Cortex of kidney (tissue), 1 donor: Measurements from ENCODE around the gene SMIM41.

ENCODE experiments used
- DNase-seq: peaks from one replicate; lab custom pipeline; 2025; lab: John Stamatoyannopoulos, UW

SMIM41 gene

GRCh38 chr12:52122540-52122871 is 43.0 kb downstream of the SMIM41 start:
- DNase-seq, result no peak

- no peak for DNase-seq
Measured at GRCh38 chr12:52122904-52123303, 43.4 kb downstream of the SMIM41 start.

- no peak for DNase-seq
Measured at GRCh38 chr12:52123487-52124186, 44.1 kb downstream of the SMIM41 start.

- no peak for DNase-seq
Measured at GRCh38 chr12:52125476-52125900, 46.0 kb downstream of the SMIM41 start.

GRCh38 chr12:52126050-52126604 is 46.6 kb downstream of the SMIM41 start:
- DNase-seq, result no peak

GRCh38 chr12:52126605-52127578 is 47.4 kb downstream of the SMIM41 start:
- no peak for DNase-seq

GRCh38 chr12:52127683-52128450 is 48.4 kb downstream of the SMIM41 start:
- DNase-seq, result no peak

GRCh38 chr12:52130711-52131110 is 51.2 kb downstream of the SMIM41 start:
- no peak for DNase-seq

- DNase-seq, result no peak
Measured at GRCh38 chr12:52132754-52133161, 53.3 kb downstream of the SMIM41 start.

GRCh38 chr12:52137746-52138145 is 58.2 kb downstream of the SMIM41 start:
- DNase-seq, result no peak

- DNase-seq, result no peak
Measured at GRCh38 chr12:52139147-52139546, 59.6 kb downstream of the SMIM41 start.

- DNase-seq, result no peak
Measured at GRCh38 chr12:52139579-52140062, 60.1 kb downstream of the SMIM41 start.

GRCh38 chr12:52141306-52141705 is 61.8 kb downstream of the SMIM41 start:
- DNase-seq, result no peak

GRCh38 chr12:52141875-52142274 is 62.4 kb downstream of the SMIM41 start:
- no peak for DNase-seq

GRCh38 chr12:52142431-52142830 is 62.9 kb downstream of the SMIM41 start:
- DNase-seq, result no peak

GRCh38 chr12:52144512-52145227 is 65.2 kb downstream of the SMIM41 start:
- no peak for DNase-seq

GRCh38 chr12:52145228-52146088 is 66.0 kb downstream of the SMIM41 start:
- no peak for DNase-seq

- DNase-seq, result no peak
Measured at GRCh38 chr12:52146089-52146821, 66.8 kb downstream of the SMIM41 start.

GRCh38 chr12:52146822-52147366 is 67.4 kb downstream of the SMIM41 start:
- DNase-seq, result no peak
